Measurements from ENCODE around the gene RBM5. TPM values are rescaled to one million over a fixed set of nuclear protein-coding genes. Genes with fewer than 3 reads are reported as not detected.
A peak's percentile ranks its signal among the peaks of the same experiment; 100 is the strongest.

Gene RBM5
- total RNA-seq, 4 donors from 2014 or later = 229 to 286 (median 260) TPM

DNA sequence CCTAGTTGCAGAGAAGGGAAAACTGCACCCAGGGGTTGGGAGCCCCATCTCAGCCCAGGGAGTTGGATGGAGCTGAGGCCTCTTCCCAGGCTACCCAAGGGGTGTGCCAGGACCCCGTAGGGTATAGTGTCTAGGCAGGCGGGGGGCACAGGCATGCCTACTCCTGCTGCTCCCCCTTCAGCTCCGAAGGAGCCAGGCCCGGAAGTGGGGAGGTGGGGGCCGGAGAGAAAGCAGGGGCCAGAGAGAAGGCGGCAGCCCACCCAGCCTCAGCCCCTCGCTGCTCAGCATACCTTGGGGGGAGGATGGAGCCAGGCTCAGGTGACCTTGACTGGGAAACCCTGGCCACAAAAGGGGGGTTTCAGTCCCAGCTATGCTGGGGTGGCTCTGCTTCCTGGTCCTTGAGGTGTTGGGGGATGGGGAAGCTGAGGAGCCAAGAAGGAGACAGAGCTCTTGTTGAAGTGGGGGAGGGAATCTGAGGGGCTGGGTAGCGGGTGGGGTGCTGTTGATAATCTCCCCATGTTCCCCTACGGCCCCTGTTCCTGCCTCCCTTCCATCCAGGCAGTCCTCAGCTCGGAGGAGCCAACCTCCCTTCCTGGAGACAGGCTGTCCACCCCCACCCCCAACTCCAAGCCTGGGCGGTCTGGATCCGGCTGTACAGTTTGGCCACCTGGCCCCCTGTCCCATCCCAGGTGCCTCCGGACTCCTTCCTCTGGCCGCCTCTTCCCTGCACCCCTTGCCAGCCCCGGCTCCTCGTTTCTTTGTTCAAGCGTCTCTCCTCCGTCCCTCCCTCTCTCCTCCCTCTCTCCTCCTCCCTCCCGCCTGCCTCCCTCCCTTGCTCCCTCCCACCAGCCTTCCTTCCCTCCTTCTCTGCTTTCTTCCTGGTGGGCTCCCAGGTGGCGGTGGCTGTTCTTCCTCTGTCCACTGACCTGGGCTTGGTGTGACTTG lies 68.1 kb downstream of the RBM5 start:
- WGBS, 2 donors = 36 to 48% methylated on average over 18 to 20 of the region's 20 CpGs

DNA sequence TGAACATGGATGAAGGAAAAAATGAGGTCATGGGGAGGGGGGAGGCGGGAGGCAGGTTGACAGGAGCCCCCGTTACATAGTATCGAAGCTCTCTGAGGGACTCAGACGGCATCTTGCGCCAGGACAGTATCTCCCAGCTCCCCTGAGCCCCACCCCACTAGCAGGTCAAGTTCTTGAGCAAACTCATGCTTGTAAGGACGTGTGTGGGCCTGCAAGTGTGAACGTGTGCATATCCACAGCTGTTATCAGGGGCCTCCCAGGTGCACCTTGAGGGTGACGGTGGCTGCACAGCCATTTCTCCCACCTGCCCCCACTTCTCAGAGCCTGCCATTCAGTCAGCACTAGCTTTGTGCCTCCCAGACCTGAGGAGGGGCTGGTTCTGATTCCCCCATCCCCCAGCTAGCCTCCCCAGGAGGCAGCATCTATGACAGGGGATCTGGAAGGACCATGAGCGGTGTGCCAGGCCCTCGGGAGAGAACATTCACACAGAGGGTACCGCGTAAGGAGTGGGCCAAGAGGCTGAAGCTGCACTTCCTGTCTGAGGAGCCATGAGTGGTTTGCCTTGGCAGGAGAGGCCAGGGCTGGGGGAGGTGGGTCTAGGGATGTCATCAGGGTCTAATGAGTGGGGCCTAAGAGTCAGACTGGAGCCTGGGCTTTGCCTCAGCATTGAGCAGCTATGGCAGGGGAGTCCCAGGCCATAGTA lies 69.3 kb downstream of the RBM5 start:
- 76 to 77% methylated on average over 11 to 12 of the region's 12 CpGs for WGBS, 2 donors
- Histone ChIP-seq H3K4me1 (peaks cover 0 to 82% (median 22%) of the 10 kb centered on the region in 4 donors), H3K4me3 (no peak overlapping the region), H3K9me3 (no peaks in the 10 kb centered on the region), H3K27me3 (peaks cover 0 to 24% of the 10 kb centered on the region in 2 donors), H3K36me3 (no peaks in the 10 kb centered on the region), H3K27ac (peak overlapping the region in 3 of 4 donors; percentile 4 to 59 (median 19))
- no peak for DNase-seq (ENCODE audit: low spot score in 2 of 2)
- TF ChIP-seq POLR2A (IDR thresholded peaks at IDR 0.05) = no peak

More for the DNA sequence above, 68.1 kb downstream of the RBM5 start:
- Histone ChIP-seq H3K4me1 (peaks cover 0 to 70% (median 18%) of the 10 kb centered on the region in 4 donors), H3K36me3 (no peaks in the 10 kb centered on the region), H3K9me3 (no peaks in the 10 kb centered on the region), H3K4me3 (peak overlapping the region in 2 of 4 donors; percentile 45 to 56), H3K27me3 (peaks cover 0 to 24% of the 10 kb centered on the region in 2 donors), H3K27ac (peak overlapping the region in 3 of 4 donors; percentile 42 to 59 (median 53))
- DNase-seq (ENCODE audit: low spot score in 2 of 2) = no peak
- TF ChIP-seq, protein P1, sequence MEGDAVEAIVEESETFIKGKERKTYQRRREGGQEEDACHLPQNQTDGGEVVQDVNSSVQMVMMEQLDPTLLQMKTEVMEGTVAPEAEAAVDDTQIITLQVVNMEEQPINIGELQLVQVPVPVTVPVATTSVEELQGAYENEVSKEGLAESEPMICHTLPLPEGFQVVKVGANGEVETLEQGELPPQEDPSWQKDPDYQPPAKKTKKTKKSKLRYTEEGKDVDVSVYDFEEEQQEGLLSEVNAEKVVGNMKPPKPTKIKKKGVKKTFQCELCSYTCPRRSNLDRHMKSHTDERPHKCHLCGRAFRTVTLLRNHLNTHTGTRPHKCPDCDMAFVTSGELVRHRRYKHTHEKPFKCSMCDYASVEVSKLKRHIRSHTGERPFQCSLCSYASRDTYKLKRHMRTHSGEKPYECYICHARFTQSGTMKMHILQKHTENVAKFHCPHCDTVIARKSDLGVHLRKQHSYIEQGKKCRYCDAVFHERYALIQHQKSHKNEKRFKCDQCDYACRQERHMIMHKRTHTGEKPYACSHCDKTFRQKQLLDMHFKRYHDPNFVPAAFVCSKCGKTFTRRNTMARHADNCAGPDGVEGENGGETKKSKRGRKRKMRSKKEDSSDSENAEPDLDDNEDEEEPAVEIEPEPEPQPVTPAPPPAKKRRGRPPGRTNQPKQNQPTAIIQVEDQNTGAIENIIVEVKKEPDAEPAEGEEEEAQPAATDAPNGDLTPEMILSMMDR (IDR thresholded peaks at IDR 0.05) = no peak
- no peak for TF ChIP-seq POLR2A (IDR thresholded peaks at IDR 0.05)
- TF ChIP-seq EP300 (IDR thresholded peaks at IDR 0.05) = no peak

DNA sequence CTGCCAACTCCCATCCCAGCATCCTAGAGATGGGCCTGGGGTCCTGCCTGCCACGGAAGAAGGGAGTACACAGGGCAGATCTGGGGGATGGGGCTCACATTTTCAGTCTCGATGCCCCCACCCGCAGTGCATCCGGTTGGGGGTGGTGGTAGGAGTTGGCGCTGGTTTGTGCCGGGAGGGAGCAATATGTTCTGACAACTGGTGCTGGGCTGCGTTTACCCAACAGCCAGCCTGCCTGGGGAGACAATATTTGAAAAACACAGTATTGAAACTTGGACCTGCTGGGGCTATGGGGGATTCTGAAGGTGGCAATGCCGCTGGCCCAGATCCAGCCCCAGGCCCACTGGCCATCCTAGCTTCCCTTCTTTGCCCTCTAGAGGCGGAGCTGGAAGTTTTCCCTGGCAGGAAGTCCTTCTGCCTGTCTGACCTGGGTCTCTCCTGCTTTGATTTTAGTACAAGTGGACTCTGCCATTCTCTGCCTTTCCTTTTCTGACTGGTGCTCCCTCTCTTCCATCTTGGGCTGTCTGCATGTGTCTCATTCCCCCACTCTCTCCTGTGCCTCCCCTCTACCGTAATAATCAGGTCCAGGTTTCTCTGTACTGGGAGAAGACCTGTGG lies 69.9 kb downstream of the RBM5 start:
- 66 to 84% methylated on average over 10 of the region's 10 CpGs for WGBS, 2 donors
- Histone ChIP-seq H3K4me3 (no peak overlapping the region), H3K27me3 (peaks cover 0 to 24% of the 10 kb centered on the region in 2 donors), H3K9me3 (no peaks in the 10 kb centered on the region), H3K36me3 (no peaks in the 10 kb centered on the region), H3K4me1 (peaks cover 0 to 89% (median 22%) of the 10 kb centered on the region in 4 donors), H3K27ac (peak overlapping the region in 2 of 4 donors; percentile 52 to 83)
- TF ChIP-seq EP300 (IDR thresholded peaks at IDR 0.05) (no peak), POLR2A (IDR thresholded peaks at IDR 0.05) (no peak)
- TF ChIP-seq, protein P1 (IDR thresholded peaks at IDR 0.05) = no peak
- no peak for DNase-seq (ENCODE audit: low spot score in 2 of 2)

DNA sequence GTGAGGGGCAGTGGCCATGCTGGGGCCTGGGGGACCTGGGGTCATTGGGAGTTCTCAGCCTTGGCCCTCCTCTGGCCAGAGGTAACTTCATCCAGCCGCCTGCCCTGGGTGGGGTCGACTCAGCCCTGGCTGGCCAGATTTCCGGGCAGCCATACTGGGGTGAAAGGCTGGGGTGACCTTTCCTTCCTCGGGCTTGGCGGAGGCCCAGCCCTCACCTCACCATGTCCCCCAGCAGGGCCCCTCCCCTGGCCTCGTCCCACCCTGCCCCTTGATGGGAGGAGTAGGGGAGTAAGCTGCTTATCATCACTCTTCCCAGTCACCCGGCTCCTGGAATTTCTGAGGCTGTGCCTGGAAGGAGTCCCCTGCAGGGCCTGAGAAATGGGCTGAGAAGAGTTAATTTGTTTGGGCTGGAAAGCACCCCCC lies 71.9 kb downstream of the RBM5 start:
- WGBS, 2 donors = 41 to 49% methylated on average over 2 to 5 of the region's 7 CpGs
- H3K27me3 ChIP-seq = peaks cover 0 to 22% of the 10 kb centered on the region in 2 donors
- no peaks in the 10 kb centered on the region for H3K9me3 ChIP-seq
- TF ChIP-seq, protein P1 (IDR thresholded peaks at IDR 0.05) = no peak
- TF ChIP-seq POLR2A (IDR thresholded peaks at IDR 0.05) = no peak
- no peak for TF ChIP-seq EP300 (IDR thresholded peaks at IDR 0.05)
- H3K4me1 ChIP-seq = peaks cover 0 to 98% (median 35%) of the 10 kb centered on the region in 4 donors
- H3K27ac ChIP-seq = peak overlapping the region in 3 of 4 donors; percentile 28 to 83 (median 77)
- H3K36me3 ChIP-seq = no peaks in the 10 kb centered on the region
- no peak for DNase-seq (ENCODE audit: low spot score in 2 of 2)
- H3K4me3 ChIP-seq = no peak overlapping the region

DNA sequence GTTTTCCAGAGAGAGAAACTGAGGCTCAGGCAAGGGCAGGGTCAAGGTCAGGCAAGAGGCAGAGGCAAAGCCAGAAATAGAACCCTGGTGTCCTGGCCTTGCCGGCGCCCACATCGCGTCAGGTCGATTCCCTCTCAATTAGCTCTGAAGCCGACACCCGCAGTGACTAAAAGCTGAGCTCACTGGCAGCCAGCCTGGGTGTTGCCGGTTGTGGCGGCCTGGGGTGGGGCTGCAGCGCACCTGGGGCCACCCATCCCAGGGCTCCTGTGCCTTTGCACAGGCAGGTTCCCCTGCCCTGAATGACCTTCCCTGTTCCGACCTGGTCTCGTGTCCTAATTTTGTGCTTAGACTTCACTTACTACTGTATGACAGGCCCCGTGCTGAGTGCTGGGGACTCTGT lies 72.6 kb downstream of the RBM5 start:
- no peaks in the 10 kb centered on the region for H3K36me3 ChIP-seq
- H3K27me3 ChIP-seq = peaks cover 0 to 14% of the 10 kb centered on the region in 2 donors
- no peak for DNase-seq (ENCODE audit: low spot score in 2 of 2)
- H3K4me3 ChIP-seq = no peak overlapping the region
- peaks cover 0 to 98% (median 37%) of the 10 kb centered on the region in 4 donors for H3K4me1 ChIP-seq
- H3K9me3 ChIP-seq = no peaks in the 10 kb centered on the region
- peak overlapping the region; percentile 25 to 83 (median 52) for H3K27ac ChIP-seq
- WGBS, 2 donors = 58 to 60% methylated on average over 12 of the region's 13 CpGs
- TF ChIP-seq EP300 (IDR thresholded peaks at IDR 0.05) (no peak), POLR2A (IDR thresholded peaks at IDR 0.05) (no peak)
- TF ChIP-seq, protein P1 (IDR thresholded peaks at IDR 0.05) = no peak
